ENCODE measurements around the gene HPS4. TPM values are rescaled to one million over a fixed set of nuclear protein-coding genes. Genes with fewer than 3 reads are reported as not detected.
"Not testable (repeated sequence)": the region's sequence is repeated elsewhere in the genome, so short reads cannot be mapped to it uniquely, and the experiment has no call there.

The HPS4 gene
- 20.3 and 22.5 TPM in 2 replicates for polyA plus RNA-seq (2011; rRNA removed)
- 21.0 and 30.6 TPM in 2 replicates for polyA minus RNA-seq (2011; rRNA and poly(A)+ RNA removed)

GRCh38 chr22:26483439-26484359, at the start of gene HPS4, which contains the start of gene SRRD:
HPS4 (minus strand) TSS chr22:26483783; CDS start chr22:26481762, 2,021 bp downstream.
SRRD (plus strand) TSS chr22:26483877; CDS start chr22:26483891, 14 bp downstream.
- Histone ChIP-seq H3K27me3 (ENCODE audit: control insufficient read depth, insufficient read depth, low read length) (no peaks in the 10 kb centered on the region), H3K36me3 (ENCODE audit: control insufficient read depth, insufficient read depth, low read length) (peaks cover 5% of the 10 kb centered on the region), H3K4me3 (ENCODE audit: low read depth, low read length) (peak within 1 kb of the TSS; percentile 82)
- peak; percentile 34 for DNase-seq (ENCODE audit: low read depth)
- POLR2A ChIA-PET, result no interaction called here
- CTCF ChIA-PET, result interaction anchor here (0.6 to 1.2 kb wide), 6 partner anchors 14 to 182 kb away, joined by 3 to 5 read pairs (median 4); no protein-coding TSS in a partner anchor
- no peak for TF ChIP-seq CTCF (IDR thresholded peaks at IDR 0.05; ENCODE audit: insufficient read depth, low read depth, low read length)

GRCh38 chr22:26529345-26529744, 45.8 kb upstream of the HPS4 start:
- ChIA-PET POLR2A (no interaction called here), CTCF (no interaction called here)
- Histone ChIP-seq H3K4me3 (ENCODE audit: low read depth, low read length) (no peak overlapping the region), H3K27me3 (ENCODE audit: control insufficient read depth, insufficient read depth, low read length) (no peaks in the 10 kb centered on the region), H3K36me3 (ENCODE audit: control insufficient read depth, insufficient read depth, low read length) (peaks cover 7% of the 10 kb centered on the region)
- DNase-seq (ENCODE audit: low read depth), result no peak
- no peak for TF ChIP-seq CTCF (IDR thresholded peaks at IDR 0.05; ENCODE audit: insufficient read depth, low read depth, low read length)

GRCh38 chr22:26528518-26528917, 44.9 kb upstream of the HPS4 start:
- CTCF ChIA-PET; DNase-seq (ENCODE audit: low read depth); H3K4me3 ChIP-seq (ENCODE audit: low read depth, low read length); H3K36me3 ChIP-seq (ENCODE audit: control insufficient read depth, insufficient read depth, low read length); H3K27me3 ChIP-seq (ENCODE audit: control insufficient read depth, insufficient read depth, low read length); POLR2A ChIA-PET: not testable (repeated sequence)

- DNase-seq (ENCODE audit: low read depth), result no peak
- Histone ChIP-seq H3K4me3 (ENCODE audit: low read depth, low read length) (no peak overlapping the region), H3K36me3 (ENCODE audit: control insufficient read depth, insufficient read depth, low read length) (peaks cover 7% of the 10 kb centered on the region), H3K27me3 (ENCODE audit: control insufficient read depth, insufficient read depth, low read length) (no peaks in the 10 kb centered on the region)
- TF ChIP-seq CTCF (IDR thresholded peaks at IDR 0.05; ENCODE audit: insufficient read depth, low read depth, low read length), result no peak
- ChIA-PET POLR2A (no interaction called here), CTCF (interaction anchor here (0.6 kb wide), 1 partner anchor 26 kb away, joined by 3 read pairs; no protein-coding TSS in a partner anchor)
Observed at GRCh38 chr22:26527574-26528465, 44.2 kb upstream of the HPS4 start.

- no peaks in the 10 kb centered on the region for H3K27me3 ChIP-seq (ENCODE audit: control insufficient read depth, insufficient read depth, low read length)
- no peak for DNase-seq (ENCODE audit: low read depth)
- ChIA-PET CTCF (no interaction called here), POLR2A (no interaction called here)
- no peak for TF ChIP-seq CTCF (IDR thresholded peaks at IDR 0.05; ENCODE audit: insufficient read depth, low read depth, low read length)
- peaks cover 7% of the 10 kb centered on the region for H3K36me3 ChIP-seq (ENCODE audit: control insufficient read depth, insufficient read depth, low read length)
- H3K4me3 ChIP-seq (ENCODE audit: low read depth, low read length), result no peak overlapping the region
Observed at GRCh38 chr22:26527167-26527566, 43.6 kb upstream of the HPS4 start.
